ENCODE measurements around the gene PVR. TPM values are rescaled to one million over a fixed set of nuclear protein-coding genes. Genes with fewer than 3 reads are reported as not detected.

PVR gene
- total RNA-seq, 3 donors from 2014 or later: 8.5 to 13.9 (median 9.9) TPM

DNA sequence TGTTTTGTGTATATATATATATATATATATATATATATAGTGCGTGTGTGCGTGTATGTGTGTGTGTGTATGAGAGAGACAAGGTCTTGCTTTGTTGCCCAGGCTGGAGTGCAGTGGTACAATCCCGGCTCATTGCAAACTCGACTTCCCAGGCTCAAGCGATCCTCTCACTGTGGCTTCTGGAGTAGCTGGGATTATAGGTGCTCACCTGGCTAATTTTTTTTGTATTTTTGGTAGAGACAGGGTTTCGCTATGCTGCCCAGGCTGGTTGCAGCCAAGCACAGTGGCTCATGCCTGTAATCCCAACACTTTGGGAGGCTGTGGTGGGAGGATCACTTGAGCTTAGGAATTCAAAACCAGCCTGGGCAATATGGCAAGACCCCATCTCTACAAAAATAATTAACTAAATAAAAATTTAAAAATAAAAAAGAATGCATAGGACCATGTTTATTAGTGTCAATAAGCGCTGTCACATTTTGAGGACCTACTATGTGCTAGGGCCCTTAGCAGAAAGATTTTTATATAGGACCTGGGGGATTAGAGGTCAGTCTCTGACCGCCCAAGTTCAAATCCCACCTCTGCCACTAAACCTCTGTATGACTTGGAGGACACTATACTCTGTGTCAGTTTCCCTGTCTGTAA, 1.8 kb downstream of the PVR start:
- peaks cover 2% of the 10 kb centered on the region for H3K4me1 Mint-ChIP-seq (ENCODE audit: low read depth)

GRCh38 chr19:44646049-44646416, 2.3 kb downstream of the PVR start:
- Mint-ChIP-seq H3K27me3 (ENCODE audit: low read depth) (peaks cover 12% of the 10 kb centered on the region), H3K9me3 (no peaks in the 10 kb centered on the region), H3K4me1 (ENCODE audit: low read depth) (peaks cover 2% of the 10 kb centered on the region)

More for the DNA sequence above, 1.8 kb downstream of the PVR start:
- no peaks in the 10 kb centered on the region for H3K9me3 Mint-ChIP-seq
- no peak for ATAC-seq
- H3K27me3 Mint-ChIP-seq (ENCODE audit: low read depth): peaks cover 15% of the 10 kb centered on the region
- H3K36me3 Mint-ChIP-seq (ENCODE audit: insufficient read depth): no peaks in the 10 kb centered on the region
- H3K4me3 Mint-ChIP-seq: no peak overlapping the region
- DNase-seq: no peak

DNA sequence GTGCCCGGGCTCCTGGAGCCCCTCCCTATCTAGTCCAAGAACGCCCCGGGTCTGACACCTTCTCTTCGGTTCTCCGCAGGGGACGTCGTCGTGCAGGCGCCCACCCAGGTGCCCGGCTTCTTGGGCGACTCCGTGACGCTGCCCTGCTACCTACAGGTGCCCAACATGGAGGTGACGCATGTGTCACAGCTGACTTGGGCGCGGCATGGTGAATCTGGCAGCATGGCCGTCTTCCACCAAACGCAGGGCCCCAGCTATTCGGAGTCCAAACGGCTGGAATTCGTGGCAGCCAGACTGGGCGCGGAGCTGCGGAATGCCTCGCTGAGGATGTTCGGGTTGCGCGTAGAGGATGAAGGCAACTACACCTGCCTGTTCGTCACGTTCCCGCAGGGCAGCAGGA, 3.4 kb downstream of the PVR start:
- Mint-ChIP-seq H3K36me3 (ENCODE audit: insufficient read depth) (no peaks in the 10 kb centered on the region), H3K27me3 (ENCODE audit: low read depth) (peaks cover 12% of the 10 kb centered on the region), H3K9me3 (no peaks in the 10 kb centered on the region), H3K4me3 (no peak overlapping the region), H3K4me1 (ENCODE audit: low read depth) (peaks cover 2% of the 10 kb centered on the region)
- DNase-seq (no peak), ATAC-seq (no peak)

More at GRCh38 chr19:44646049-44646416, 2.3 kb downstream of the PVR start:
- Mint-ChIP-seq H3K4me3 (no peak overlapping the region), H3K36me3 (ENCODE audit: insufficient read depth) (no peaks in the 10 kb centered on the region)
- no peak for ATAC-seq
- DNase-seq: no peak

GRCh38 chr19:44648631-44649251, 5.0 kb downstream of the PVR start:
- peaks cover 7% of the 10 kb centered on the region for H3K27me3 Mint-ChIP-seq (ENCODE audit: low read depth)
- H3K4me3 Mint-ChIP-seq: no peak overlapping the region
- H3K9me3 Mint-ChIP-seq: no peaks in the 10 kb centered on the region
- no peak for ATAC-seq
- no peaks in the 10 kb centered on the region for H3K4me1 Mint-ChIP-seq (ENCODE audit: low read depth)
- no peaks in the 10 kb centered on the region for H3K36me3 Mint-ChIP-seq (ENCODE audit: insufficient read depth)
- DNase-seq: no peak

DNA sequence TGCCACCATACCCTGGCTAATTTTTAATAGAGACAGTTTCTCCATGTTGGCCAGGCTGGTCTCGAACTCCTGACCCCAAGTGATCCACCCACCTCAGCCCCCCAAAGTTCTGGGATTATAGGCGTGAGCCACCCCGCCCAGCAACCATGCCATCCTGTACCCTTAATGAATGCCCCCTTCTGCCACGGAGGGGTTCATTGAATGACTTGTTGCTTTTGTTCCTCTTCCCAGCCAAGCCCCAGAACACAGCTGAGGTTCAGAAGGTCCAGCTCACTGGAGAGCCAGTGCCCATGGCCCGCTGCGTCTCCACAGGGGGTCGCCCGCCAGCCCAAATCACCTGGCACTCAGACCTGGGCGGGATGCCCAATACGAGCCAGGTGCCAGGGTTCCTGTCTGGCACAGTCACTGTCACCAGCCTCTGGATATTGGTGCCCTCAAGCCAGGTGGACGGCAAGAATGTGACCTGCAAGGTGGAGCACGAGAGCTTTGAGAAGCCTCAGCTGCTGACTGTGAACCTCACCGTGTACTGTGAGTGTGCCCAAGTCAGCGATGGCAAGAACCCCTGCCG, 6.0 kb downstream of the PVR start:
- no peaks in the 10 kb centered on the region for H3K9me3 Mint-ChIP-seq
- no peak for ATAC-seq
- H3K4me3 Mint-ChIP-seq: no peak overlapping the region
- H3K4me1 Mint-ChIP-seq (ENCODE audit: low read depth): peaks cover 4% of the 10 kb centered on the region
- H3K27me3 Mint-ChIP-seq (ENCODE audit: low read depth): peaks cover 7% of the 10 kb centered on the region
- H3K36me3 Mint-ChIP-seq (ENCODE audit: insufficient read depth): no peaks in the 10 kb centered on the region
- DNase-seq: no peak

GRCh38 chr19:44653343-44653742, 9.6 kb downstream of the PVR start:
- Mint-ChIP-seq H3K36me3 (ENCODE audit: insufficient read depth) (peaks cover 7% of the 10 kb centered on the region), H3K4me1 (ENCODE audit: low read depth) (peaks cover 5% of the 10 kb centered on the region), H3K4me3 (no peak overlapping the region), H3K9me3 (no peaks in the 10 kb centered on the region), H3K27me3 (ENCODE audit: low read depth) (no peaks in the 10 kb centered on the region)
- no peak for DNase-seq
- no peak for ATAC-seq

- peaks cover 7% of the 10 kb centered on the region for H3K36me3 Mint-ChIP-seq (ENCODE audit: insufficient read depth)
- ATAC-seq: peak; percentile 82 to 89
- H3K4me1 Mint-ChIP-seq (ENCODE audit: low read depth): peaks cover 5% of the 10 kb centered on the region
- H3K9me3 Mint-ChIP-seq: no peaks in the 10 kb centered on the region
- no peak overlapping the region for H3K4me3 Mint-ChIP-seq
- H3K27me3 Mint-ChIP-seq (ENCODE audit: low read depth): no peaks in the 10 kb centered on the region
- DNase-seq: peak; percentile 49
These were observed 10.5 kb downstream of the PVR start for GRCh38 chr19:44653977-44654774.

- Mint-ChIP-seq H3K4me3 (no peak overlapping the region), H3K9me3 (no peaks in the 10 kb centered on the region), H3K27me3 (ENCODE audit: low read depth) (no peaks in the 10 kb centered on the region), H3K36me3 (ENCODE audit: insufficient read depth) (peaks cover 7% of the 10 kb centered on the region), H3K4me1 (ENCODE audit: low read depth) (peaks cover 5% of the 10 kb centered on the region)
- ATAC-seq (peak; percentile 73 to 78), DNase-seq (peak; percentile 61)
These were observed 13.7 kb downstream of the PVR start for GRCh38 chr19:44657211-44657921.

- no peaks in the 10 kb centered on the region for H3K9me3 Mint-ChIP-seq
- H3K27me3 Mint-ChIP-seq (ENCODE audit: low read depth): no peaks in the 10 kb centered on the region
- peaks cover 7% of the 10 kb centered on the region for H3K36me3 Mint-ChIP-seq (ENCODE audit: insufficient read depth)
- H3K4me1 Mint-ChIP-seq (ENCODE audit: low read depth): peaks cover 5% of the 10 kb centered on the region
- ATAC-seq (no peak), DNase-seq (no peak)
- H3K4me3 Mint-ChIP-seq: no peak overlapping the region
These were observed 14.5 kb downstream of the PVR start for GRCh38 chr19:44658069-44658733.

GRCh38 chr19:44660081-44660480, 16.4 kb downstream of the PVR start:
- no peak for ATAC-seq
- H3K4me3 Mint-ChIP-seq: no peak overlapping the region
- DNase-seq: no peak
- no peaks in the 10 kb centered on the region for H3K9me3 Mint-ChIP-seq
- no peaks in the 10 kb centered on the region for H3K27me3 Mint-ChIP-seq (ENCODE audit: low read depth)
- peaks cover 7% of the 10 kb centered on the region for H3K36me3 Mint-ChIP-seq (ENCODE audit: insufficient read depth)
- no peaks in the 10 kb centered on the region for H3K4me1 Mint-ChIP-seq (ENCODE audit: low read depth)

- DNase-seq (no peak), ATAC-seq (no peak)
- peaks cover 4% of the 10 kb centered on the region for H3K36me3 Mint-ChIP-seq (ENCODE audit: insufficient read depth)
- H3K27me3 Mint-ChIP-seq (ENCODE audit: low read depth): no peaks in the 10 kb centered on the region
- no peak overlapping the region for H3K4me3 Mint-ChIP-seq
- H3K4me1 Mint-ChIP-seq (ENCODE audit: low read depth): no peaks in the 10 kb centered on the region
- no peaks in the 10 kb centered on the region for H3K9me3 Mint-ChIP-seq
These were observed 17.5 kb downstream of the PVR start for GRCh38 chr19:44661205-44661604.

DNA sequence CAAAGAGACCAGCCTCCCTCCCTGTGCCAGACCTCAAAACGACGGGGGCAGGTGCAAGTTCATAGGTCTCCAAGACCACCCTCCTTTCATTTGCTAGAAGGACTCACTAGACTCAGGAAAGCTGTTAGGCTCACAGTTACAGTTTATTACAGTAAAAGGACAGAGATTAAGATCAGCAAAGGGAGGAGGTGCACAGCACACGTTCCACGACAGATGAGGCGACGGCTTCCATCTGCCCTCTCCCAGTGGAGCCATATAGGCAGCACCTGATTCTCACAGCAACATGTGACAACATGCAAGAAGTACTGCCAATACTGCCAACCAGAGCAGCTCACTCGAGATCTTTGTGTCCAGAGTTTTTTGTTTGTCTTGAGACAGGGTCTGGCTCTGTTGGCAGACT, 18.2 kb downstream of the PVR start:
- Mint-ChIP-seq H3K4me1 (ENCODE audit: low read depth) (no peaks in the 10 kb centered on the region), H3K36me3 (ENCODE audit: insufficient read depth) (peaks cover 2% of the 10 kb centered on the region), H3K9me3 (no peaks in the 10 kb centered on the region), H3K27me3 (ENCODE audit: low read depth) (no peaks in the 10 kb centered on the region), H3K4me3 (no peak overlapping the region)
- no peak for ATAC-seq
- no peak for DNase-seq

GRCh38 chr19:44662691-44663385, 19.1 kb downstream of the PVR start:
- Mint-ChIP-seq H3K27me3 (ENCODE audit: low read depth) (no peaks in the 10 kb centered on the region), H3K4me3 (no peak overlapping the region), H3K4me1 (ENCODE audit: low read depth) (no peaks in the 10 kb centered on the region), H3K9me3 (no peaks in the 10 kb centered on the region), H3K36me3 (ENCODE audit: insufficient read depth) (no peaks in the 10 kb centered on the region)
- no peak for DNase-seq
- ATAC-seq: no peak

All from activated T-cell treated with anti-CD3 and anti-CD28 coated beads, Interleukin-2, amount 50 U/mL, for 4 hours (primary cell).